Islet of Langerhans (tissue), 1 donor: ENCODE measurements around the gene APOL2.
"Not testable (repeated sequence)": the region's sequence is repeated elsewhere in the genome, so short reads cannot be mapped to it uniquely, and the experiment has no call there.

ENCODE experiments used
- FAIRE-seq: peaks from one replicate; lab custom pipeline; 2011; peaks lifted over from hg19 to GRCh38; lab: Jason Lieb, UNC

The APOL2 gene

DNA sequence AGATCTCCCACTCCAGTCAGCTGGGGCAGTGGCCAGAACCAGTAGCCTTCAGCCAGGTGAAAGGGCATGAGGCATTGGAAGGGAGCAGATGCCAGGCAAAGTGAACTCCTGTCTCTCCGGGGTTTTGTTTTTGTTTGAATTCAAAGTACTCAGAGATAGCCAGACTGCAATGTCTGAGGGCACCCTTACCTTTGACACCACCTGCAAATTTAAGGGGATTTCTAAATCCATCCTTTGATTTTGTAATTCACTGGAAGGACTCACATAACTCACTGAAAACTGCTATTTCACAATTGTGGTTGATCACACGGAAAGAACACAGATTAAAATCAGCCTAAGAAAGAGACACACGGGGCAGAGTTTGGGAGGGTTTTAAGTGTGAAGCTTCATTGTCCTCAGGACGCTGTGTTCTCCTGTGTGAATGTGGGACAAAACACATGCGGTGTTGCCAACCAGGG is 23.9 kb upstream of the APOL2 start:
- FAIRE-seq = not testable (repeated sequence)

DNA sequence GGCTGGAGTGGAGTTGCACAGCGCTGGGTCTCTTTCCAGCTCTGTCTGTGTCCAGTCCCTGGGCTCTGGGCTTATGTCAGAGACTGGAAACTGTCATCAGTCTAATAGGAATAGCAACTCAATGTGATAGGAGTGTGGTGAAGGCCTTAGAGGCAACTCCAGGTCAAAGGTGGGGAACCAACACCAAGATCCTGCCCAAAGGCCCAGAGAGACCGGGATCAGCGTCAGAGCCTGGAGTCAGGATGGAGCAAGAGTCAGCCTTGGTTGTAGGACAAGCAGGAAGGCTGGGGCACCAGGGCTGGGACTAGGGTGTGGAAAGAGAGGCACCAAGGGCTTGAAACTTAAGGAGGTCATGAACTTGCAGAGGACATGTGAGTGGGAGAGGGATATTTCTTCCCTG is 23.0 kb upstream of the APOL2 start:
- not testable (repeated sequence) for FAIRE-seq

- not testable (repeated sequence) for FAIRE-seq
Observed at GRCh38 chr22:36261675-36262074, 22.3 kb upstream of the APOL2 start.

DNA sequence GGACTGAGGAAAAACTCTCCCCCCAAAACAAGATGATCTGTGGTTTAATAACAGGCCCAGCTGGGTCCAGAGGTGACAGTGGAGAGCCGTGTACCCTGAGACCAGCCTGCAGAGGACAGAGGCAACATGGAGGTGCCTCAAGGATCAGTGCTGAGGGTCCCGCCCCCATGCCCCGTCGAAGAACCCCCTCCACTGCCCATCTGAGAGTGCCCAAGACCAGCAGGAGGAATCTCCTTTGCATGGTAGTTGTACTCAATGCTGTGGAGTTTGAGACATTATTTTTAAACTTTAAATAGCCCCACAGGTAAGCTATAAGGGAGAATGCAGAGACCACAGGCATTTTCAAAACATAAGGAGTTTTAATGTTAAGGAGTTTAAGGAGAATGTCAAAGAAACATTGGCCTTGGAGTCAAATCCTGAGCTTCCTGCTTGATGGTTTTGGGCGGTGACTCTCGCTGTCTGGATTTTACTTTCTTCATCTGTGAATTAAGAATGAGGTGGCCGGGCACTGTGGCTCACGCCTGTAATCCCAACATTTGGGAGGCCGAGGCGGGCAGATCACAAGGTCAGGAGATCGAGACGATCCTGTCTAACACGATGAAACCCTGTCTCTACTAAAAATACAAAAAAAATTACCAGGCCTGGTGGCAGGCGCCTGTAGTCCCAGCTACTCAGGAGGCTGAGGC is 20.4 kb upstream of the APOL2 start:
- no peak for FAIRE-seq

DNA sequence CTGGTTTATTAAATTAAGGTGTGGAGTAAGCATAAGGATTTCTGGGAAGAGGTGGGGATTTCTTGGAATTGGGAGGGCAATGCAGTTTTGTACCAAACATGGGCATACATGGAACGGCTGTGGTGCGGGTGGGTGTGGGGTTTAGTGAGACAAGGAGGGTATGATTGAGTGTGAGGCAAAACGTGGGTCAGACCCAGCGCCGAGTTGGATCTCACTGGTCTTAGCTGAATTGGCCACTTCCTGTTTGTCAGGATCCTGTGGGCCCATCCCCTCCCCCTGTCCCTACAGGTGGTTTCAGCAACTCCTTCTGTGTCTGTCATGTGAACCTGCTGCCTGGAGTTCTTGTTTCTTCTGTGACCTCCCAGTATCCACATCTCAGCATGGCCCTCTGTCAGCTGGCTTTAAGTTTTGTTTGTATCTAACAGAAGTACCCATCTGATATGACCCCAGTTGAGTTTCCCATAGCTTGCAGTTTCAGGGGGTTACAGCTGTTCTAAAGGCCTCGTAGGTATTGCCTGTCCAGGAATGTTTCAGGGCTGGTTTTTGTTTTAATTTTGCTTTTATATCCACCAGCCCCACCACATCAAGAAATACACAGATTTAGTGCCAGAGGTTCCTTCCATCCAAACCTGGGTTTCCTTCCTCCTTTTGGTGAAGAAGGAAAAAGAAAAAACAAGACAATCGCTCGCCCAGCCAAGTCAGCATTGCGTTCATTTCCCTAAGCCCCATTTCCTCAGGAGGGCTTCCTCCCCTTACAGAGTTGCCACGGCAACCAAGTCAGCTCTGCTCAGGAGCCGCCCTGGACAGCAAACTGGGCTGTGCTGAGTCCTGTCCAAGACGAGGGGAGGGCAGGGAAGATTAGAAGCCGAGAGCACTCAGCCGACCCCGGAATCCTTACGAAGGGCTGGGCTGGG is 19.6 kb upstream of the APOL2 start:
- FAIRE-seq = no peak

DNA sequence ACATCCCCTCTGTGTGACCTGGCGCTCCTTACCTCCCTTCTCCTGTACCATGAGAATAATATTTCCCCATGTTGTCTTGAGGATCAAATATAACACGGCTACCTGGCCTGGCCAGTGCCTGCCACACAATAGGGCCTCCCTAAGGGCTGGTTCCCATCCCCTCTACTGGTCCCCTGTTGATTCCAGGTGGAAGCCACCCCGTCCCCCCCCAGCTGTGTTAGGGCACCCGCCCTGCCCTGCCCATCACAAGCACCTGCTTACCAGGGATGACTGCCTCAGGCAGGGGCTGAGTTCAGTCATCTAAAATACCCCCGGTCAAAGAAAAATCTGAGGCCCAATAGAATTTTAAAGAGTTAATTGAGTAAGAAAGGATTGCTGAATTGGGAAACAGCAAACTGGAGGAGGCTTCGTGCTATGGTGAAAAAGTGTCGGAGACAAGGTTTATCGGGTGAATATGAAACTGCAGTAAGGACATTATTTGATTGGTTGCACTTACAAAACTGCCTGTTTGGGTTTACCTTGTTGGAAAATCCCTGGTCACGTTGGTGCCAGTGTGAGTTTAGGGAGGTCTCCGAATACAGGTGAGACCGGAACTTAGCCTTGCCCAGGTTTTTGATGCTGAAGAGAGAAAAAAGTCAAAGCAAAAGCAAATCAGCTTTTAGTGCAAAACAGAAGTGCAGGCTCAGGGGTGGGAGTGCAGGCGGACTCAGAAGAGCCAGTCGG is 18.8 kb upstream of the APOL2 start:
- FAIRE-seq = no peak

DNA sequence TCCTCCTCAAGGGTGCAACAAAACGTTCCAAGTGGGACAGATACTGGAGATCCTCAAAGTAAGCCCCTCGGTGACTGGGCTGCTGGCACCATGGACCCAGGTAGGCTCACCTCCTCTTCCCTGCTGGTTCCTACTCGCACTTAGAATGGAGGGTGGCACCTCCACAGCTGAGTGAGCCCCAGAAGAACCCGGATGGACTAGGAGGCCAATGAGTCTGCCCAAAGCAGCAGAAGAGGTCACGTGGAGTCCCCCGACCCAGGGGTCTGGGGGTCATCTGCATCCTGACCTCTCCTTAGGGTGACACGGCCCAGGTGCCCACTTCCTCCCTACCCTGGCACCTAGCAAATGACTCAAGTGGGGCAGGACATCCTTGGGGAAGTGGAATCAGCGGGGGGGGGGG is 18.0 kb upstream of the APOL2 start:
- FAIRE-seq = no peak

DNA sequence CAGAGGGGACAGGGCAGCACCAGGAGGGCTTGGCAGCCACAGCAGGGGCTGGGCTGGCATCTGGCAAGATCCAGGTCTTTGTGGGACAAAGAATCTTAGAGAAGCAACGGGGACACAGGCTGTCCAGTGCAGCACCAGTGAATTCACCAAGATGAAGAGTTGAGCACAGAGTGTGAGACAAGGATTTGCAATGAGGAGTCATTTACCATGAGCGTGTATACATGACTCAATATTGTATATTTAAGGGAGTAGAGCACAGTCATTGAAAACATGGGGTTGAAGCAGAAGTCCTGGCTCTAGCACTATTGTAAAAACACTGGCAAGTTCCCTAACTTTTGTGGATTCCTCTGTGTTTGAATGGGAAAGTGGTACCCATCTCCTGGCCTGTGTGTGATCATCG is 17.2 kb upstream of the APOL2 start:
- FAIRE-seq = no peak

GRCh38 chr22:36255572-36255971 is 16.2 kb upstream of the APOL2 start:
- FAIRE-seq = not testable (repeated sequence)

GRCh38 chr22:36253523-36254490 is 14.5 kb upstream of the APOL2 start:
- no peak for FAIRE-seq

GRCh38 chr22:36252754-36253522 is 13.6 kb upstream of the APOL2 start, which contains the start of gene APOL1:
Gene APOL1, plus strand, starts transcription at chr22:36253133. Its CDS starts 1,823 bp downstream, at chr22:36254956.
- no peak for FAIRE-seq

DNA sequence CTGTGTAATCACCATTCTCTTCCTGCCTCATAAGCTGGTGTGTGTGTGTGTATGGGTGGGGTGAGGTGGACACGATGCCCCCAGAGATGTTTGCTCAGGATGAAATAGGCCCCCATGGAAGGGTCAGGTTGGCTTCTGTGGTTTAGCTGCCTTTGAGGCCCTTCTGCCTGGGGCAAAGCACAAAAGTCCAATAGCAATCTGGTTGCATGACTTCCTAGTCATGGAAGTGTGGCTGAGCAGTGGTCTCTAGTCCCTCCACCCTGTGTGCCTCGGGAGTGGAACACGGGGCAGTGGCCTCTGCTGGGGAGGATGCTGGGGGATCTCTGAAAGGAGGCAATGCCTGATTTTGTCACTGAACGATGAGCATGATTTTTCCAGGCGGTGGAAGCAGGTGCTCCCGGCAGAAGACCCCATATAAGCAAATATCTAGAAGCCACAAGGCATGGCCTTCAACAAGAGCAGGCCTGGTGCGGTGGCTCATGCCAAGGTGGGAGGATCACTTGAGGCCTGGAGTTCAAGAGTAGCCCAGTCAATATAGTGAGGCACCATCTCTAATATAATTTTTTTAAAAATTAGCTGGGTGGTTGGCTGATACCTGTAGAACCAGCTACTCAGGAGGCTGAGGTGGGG is 12.8 kb upstream of the APOL2 start:
- not testable (repeated sequence) for FAIRE-seq

GRCh38 chr22:36250292-36250960 is 11.1 kb upstream of the APOL2 start:
- FAIRE-seq = not testable (repeated sequence)

GRCh38 chr22:36249160-36249559 is 9.8 kb upstream of the APOL2 start:
- FAIRE-seq = no peak

- no peak for FAIRE-seq
Observed at GRCh38 chr22:36247955-36248354, 8.6 kb upstream of the APOL2 start.

- no peak for FAIRE-seq
Observed at GRCh38 chr22:36246718-36247117, 7.4 kb upstream of the APOL2 start.

DNA sequence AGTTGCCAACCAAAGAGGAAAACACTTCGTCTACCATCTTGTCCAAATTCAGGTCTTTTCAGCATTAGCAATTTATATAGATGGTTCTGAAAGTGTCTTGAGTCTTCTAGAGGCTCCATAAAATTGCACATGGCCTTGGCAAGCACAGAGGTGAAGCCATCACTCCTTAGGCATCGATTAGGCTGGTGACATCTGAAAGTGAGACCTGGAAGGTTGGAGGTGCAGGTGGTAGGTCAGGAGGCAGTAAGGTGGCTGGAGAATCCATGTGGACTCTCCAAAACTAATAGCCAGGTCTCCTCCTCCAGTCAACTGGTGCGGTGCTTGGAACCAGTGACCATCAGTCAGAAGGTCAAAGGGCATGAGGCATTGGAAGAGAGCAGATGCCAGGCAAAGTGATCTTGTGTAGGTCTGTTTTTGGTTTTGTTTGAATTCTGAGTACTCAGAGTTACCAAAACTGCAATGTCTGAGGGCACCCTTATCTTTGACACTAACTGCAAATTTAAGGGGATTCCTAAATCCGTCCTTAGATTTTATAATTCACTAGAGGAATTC is 6.6 kb upstream of the APOL2 start:
- no peak for FAIRE-seq

DNA sequence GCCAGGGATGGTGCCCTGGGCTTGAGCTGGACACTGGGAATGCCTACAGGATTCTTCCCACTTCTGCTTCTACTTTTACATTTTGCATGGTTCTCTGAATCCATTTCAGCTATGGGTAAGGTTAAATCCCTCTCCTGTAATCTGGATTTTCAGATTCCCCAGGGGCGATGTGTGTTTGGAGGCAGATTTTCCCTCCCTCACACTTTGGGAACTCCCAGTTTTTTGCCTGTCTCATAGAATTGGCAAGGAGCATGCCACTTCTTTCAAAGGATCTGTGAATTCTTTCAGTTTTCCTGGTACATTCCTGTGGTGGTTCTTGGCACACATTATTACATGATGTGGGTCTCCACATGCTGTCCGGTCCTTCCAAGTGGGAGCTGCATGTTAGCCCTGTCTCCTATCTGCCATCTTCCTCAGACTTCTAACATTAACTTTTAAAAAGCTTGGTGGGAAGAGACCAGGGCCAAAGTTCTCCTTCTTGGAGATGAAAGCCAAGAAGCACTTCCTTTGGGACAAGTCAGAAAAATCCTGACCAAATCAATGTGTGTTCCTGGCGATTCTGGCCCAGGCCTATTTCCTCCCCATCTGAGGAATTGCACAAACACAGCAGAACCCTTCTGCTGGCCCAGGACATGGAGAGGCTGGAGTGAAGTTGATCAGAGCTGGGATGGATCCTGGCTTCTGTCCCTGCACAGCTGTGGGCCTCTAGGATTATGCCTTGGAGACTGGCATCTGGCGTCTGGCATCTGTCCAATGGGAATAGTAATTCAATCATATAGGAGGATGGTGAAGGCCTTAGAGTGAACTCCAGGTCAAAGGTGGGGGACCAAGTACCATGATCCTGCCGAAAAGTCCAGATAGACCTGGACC is 5.4 kb upstream of the APOL2 start:
- no peak for FAIRE-seq
